Lower leg skin (tissue), 3 donors: Measurements from ENCODE around the gene RSPH9.

ENCODE experiments used
- CTCF ChIP-seq, 3 donors: fragments of 450-650 bp; IDR thresholded peaks; one replicate each; pipeline ENCODE4 v1.5.1; 2016; ENCODE audit warnings: antibody characterized with exemption in 3 of 3, mild to moderate bottlenecking in 3 of 3, moderate library complexity in 2 of 3
- POLR2A ChIP-seq, 2 donors: fragments of 450-650 bp; IDR thresholded peaks; one replicate each; pipeline ENCODE4 v1.6.1; 2016 to 2017; ENCODE audit warnings: antibody characterized with exemption in 2 of 2, mild to moderate bottlenecking in 1 of 2, moderate library complexity in 1 of 2

GRCh38 chr6:43628393-43629103 is 16.3 kb upstream of the RSPH9 start:
- TF ChIP-seq CTCF (IDR thresholded peaks at IDR 0.05) (no peak), POLR2A (IDR thresholded peaks at IDR 0.05) (no peak)
